H9 (cell line): Measurements from ENCODE around the gene RBP4. TPM values are rescaled to one million over a fixed set of nuclear protein-coding genes. Genes with fewer than 3 reads are reported as not detected.

Source experiments
- DNase-seq: peaks from one replicate; pipeline ENCODE4 v3.0.0-alpha.2; 2017
- H2AFZ ChIP-seq: one replicate; pipeline ENCODE4 v1.6.1; 2013; ENCODE audit warnings: mild to moderate bottlenecking, low read length, control low read depth, moderate library complexity
- H2AK5ac ChIP-seq: 2 replicates; pipeline ENCODE4 v1.6.1; 2013; ENCODE audit warnings: low read length, control low read depth, mixed read lengths; ENCODE audit not compliant: insufficient read length
- H2BK120ac ChIP-seq: one replicate; pipeline ENCODE4 v1.6.1; 2013; ENCODE audit warnings: low read depth, mild to moderate bottlenecking, low read length, control low read depth, inconsistent platforms; ENCODE audit not compliant: poor library complexity, severe bottlenecking
- H2BK12ac ChIP-seq: 2 replicates; pipeline ENCODE4 v1.6.1; 2013; ENCODE audit warnings: low read length, control low read depth, mixed read lengths, low read depth; ENCODE audit not compliant: insufficient read length
- H2BK15ac ChIP-seq: 2 replicates; pipeline ENCODE4 v1.6.1; 2013; ENCODE audit warnings: low read depth, low read length, control low read depth
- H2BK20ac ChIP-seq: one replicate; pipeline ENCODE4 v1.6.1; 2013; ENCODE audit warnings: low read depth, mild to moderate bottlenecking, low read length, control low read depth, inconsistent platforms; ENCODE audit not compliant: poor library complexity, severe bottlenecking
- H2BK5ac ChIP-seq: 2 replicates; pipeline ENCODE4 v1.6.1; 2013; ENCODE audit warnings: low read length, control low read depth, mixed read lengths; ENCODE audit not compliant: insufficient read length
- H3K14ac ChIP-seq: 2 replicates; pipeline ENCODE4 v1.6.1; 2013; ENCODE audit warnings: low read length, control low read depth; ENCODE audit not compliant: insufficient read depth
- H3K18ac ChIP-seq: 2 replicates; pipeline ENCODE4 v1.6.1; 2013; ENCODE audit warnings: low read depth, mild to moderate bottlenecking, mixed read lengths, low read length, control low read depth; ENCODE audit not compliant: insufficient read length
- H3K23ac ChIP-seq: 2 replicates; pipeline ENCODE4 v1.6.1; 2013; ENCODE audit warnings: low read length, control low read depth, mixed read lengths, low read depth; ENCODE audit not compliant: insufficient read length
- H3K23me2 ChIP-seq: 2 replicates; pipeline ENCODE4 v1.6.1; 2013; ENCODE audit warnings: low read depth, mild to moderate bottlenecking, mixed read lengths, low read length, control low read depth; ENCODE audit not compliant: insufficient read length, poor library complexity, severe bottlenecking
- H3K27ac ChIP-seq: 2 replicates; pipeline ENCODE4 v1.5.1; 2013; ENCODE audit warnings: low read length, control low read depth, mixed read lengths, low read depth; ENCODE audit not compliant: insufficient read length
- H3K27me3 ChIP-seq: 2 replicates; pipeline ENCODE4 v1.6.1; 2013; ENCODE audit warnings: low read length, control low read depth, inconsistent platforms; ENCODE audit not compliant: insufficient read depth
- H3K4ac ChIP-seq: 2 replicates; pipeline ENCODE4 v1.6.1; 2013; ENCODE audit warnings: low read depth, mild to moderate bottlenecking, control low read depth, inconsistent platforms, low read length, moderate library complexity
- H3K4me1 ChIP-seq: 2 replicates; pipeline ENCODE4 v1.6.1; 2013; ENCODE audit warnings: low read length, control low read depth, inconsistent platforms; ENCODE audit not compliant: insufficient read depth
- H3K4me2 ChIP-seq: 2 replicates; pipeline ENCODE4 v1.6.1; 2013; ENCODE audit warnings: low read length, control low read depth, mixed read lengths; ENCODE audit not compliant: insufficient read length, insufficient read depth
- H3K56ac ChIP-seq: 2 replicates; pipeline ENCODE4 v1.6.1; 2013; ENCODE audit warnings: low read depth, mild to moderate bottlenecking, mixed read lengths, low read length, control low read depth; ENCODE audit not compliant: insufficient read length
- H3K79me1 ChIP-seq: 2 replicates; pipeline ENCODE4 v1.6.1; 2013; ENCODE audit warnings: low read depth, mild to moderate bottlenecking, moderate library complexity, low read length, control low read depth, inconsistent platforms; ENCODE audit not compliant: insufficient read depth, poor library complexity, severe bottlenecking
- H3K79me2 ChIP-seq: 2 replicates; pipeline ENCODE4 v1.6.1; 2013; ENCODE audit warnings: low read length, control low read depth, inconsistent platforms; ENCODE audit not compliant: insufficient read depth
- H3K9ac ChIP-seq: 2 replicates; pipeline ENCODE4 v1.6.1; 2013; ENCODE audit warnings: low read length, control low read depth, mixed read lengths; ENCODE audit not compliant: insufficient read length; ENCODE audit errors: extremely low read depth
- H3K9me3 ChIP-seq: one replicate; pipeline ENCODE4 v1.6.1; 2013; ENCODE audit warnings: low read depth, low read length, inconsistent platforms; ENCODE audit not compliant: control insufficient read depth
- H3T11ph ChIP-seq: one replicate; pipeline ENCODE4 v1.6.1; 2013; ENCODE audit warnings: mild to moderate bottlenecking, low read length, control low read depth, inconsistent platforms
- H4K20me1 ChIP-seq: one replicate; pipeline ENCODE4 v1.6.1; 2013; ENCODE audit not compliant: control insufficient read depth, insufficient read length, insufficient read depth
- H4K5ac ChIP-seq: 2 replicates; pipeline ENCODE4 v1.6.1; 2013; ENCODE audit warnings: low read depth, mild to moderate bottlenecking, mixed read lengths, low read length, control low read depth; ENCODE audit not compliant: insufficient read length
- H4K8ac ChIP-seq: replicated peaks from 2 replicates; pipeline ENCODE4 v1.6.1; 2013; ENCODE audit warnings: low read length, control low read depth, mixed read lengths, low read depth; ENCODE audit not compliant: insufficient read length
- H4K91ac ChIP-seq: 2 replicates; pipeline ENCODE4 v1.6.1; 2013; ENCODE audit warnings: low read depth, mild to moderate bottlenecking, moderate library complexity, mixed read lengths, low read length, control low read depth; ENCODE audit not compliant: insufficient read length
- H3K27ac Mint-ChIP-seq, 3 experiments: 2 replicates in 2 of 3; 3 replicates in 1 of 3; pipeline ENCODE4 v1.8.0; 2020 to 2021; ENCODE audit warnings: mixed read lengths in 3 of 3, mild to moderate bottlenecking in 1 of 3, moderate library complexity in 1 of 3
- H3K27me3 Mint-ChIP-seq: 2 replicates; pipeline ENCODE4 v1.8.0; 2021; ENCODE audit warnings: low read depth, mild to moderate bottlenecking, moderate library complexity, mixed read lengths
- H3K36me3 Mint-ChIP-seq, 3 experiments: 2 replicates in 2 of 3; 3 replicates in 1 of 3; pipeline ENCODE4 v1.8.0; 2020 to 2021; ENCODE audit warnings: low read depth in 3 of 3, mixed read lengths in 3 of 3; ENCODE audit not compliant: insufficient read depth in 1 of 3
- H3K4me1 Mint-ChIP-seq, 2 experiments: 2 replicates each; pipeline ENCODE4 v1.8.0; 2020; ENCODE audit warnings: mixed read lengths in 2 of 2
- H3K4me3 Mint-ChIP-seq, 2 experiments: 2 replicates in 1 of 2; 3 replicates in 1 of 2; pipeline ENCODE4 v1.8.0; 2020 to 2021; ENCODE audit warnings: mild to moderate bottlenecking in 2 of 2, mixed read lengths in 2 of 2, moderate library complexity in 1 of 2
- H3K9me3 Mint-ChIP-seq, 2 experiments: 2 replicates in 1 of 2; 3 replicates in 1 of 2; pipeline ENCODE4 v1.8.0; 2020; ENCODE audit warnings: mild to moderate bottlenecking in 2 of 2, mixed read lengths in 2 of 2, moderate library complexity in 1 of 2
- WGBS: extraction: QIAGEN DNeasy Blood & Tissue Kit; methylation state at CpG from one replicate; pipeline ENCODE4 v1.1.7; 2013; ENCODE audit warnings: missing lambda C conversion rate, low lambda C conversion rate, mixed read lengths; ENCODE audit not compliant: insufficient read length; ENCODE audit errors: extremely low coverage; 5-methylcytosine and 5-hydroxymethylcytosine counted together
- total RNA-seq: library from RNA; stranded (reverse); gene quantifications from 2 replicates; pipeline ENCODE4 v1.2.1, GENCODE V29; 2021
- TF ChIP-seq, protein P1 (sequence below): fragments of 200-600 bp; sonication (generic); conservative IDR thresholded peaks from 3 replicates; pipeline ENCODE4 v1.8.0; 2021; ENCODE audit warnings: antibody characterized with exemption, mild to moderate bottlenecking

RBP4 gene
- total RNA-seq, 1 experiment from 2014 or later = not detected

DNA sequence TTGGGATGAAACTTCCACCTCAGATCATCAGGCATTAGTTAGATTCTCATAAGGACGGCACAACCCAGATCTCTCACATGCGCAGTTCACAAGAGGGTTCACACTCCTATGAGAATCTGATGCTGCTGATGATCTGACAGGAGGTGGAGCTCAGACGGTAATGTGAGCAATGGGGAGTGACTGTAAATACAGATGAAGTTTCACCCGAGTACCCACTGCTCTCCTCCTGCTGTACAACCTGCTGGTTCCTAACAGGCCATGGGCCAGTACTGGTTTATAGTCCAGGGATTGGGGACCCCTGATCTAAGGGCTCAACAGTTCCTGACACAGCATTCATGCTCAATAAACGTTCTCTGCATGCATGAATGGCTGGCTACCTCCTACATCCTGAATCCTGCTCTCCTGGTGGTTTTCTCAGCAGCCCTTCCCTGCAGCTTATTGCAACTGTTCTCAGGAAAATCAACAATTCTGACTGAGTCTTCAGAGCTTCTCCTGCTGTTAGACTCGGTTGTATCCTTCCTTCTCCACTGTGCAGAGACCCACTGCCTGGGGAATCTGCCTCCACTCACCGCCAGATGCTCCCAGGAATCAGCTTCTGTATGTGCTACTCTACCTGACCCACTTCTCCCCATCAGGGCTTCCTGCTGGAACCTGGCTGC, 28.7 kb upstream of the RBP4 start:
- Histone ChIP-seq H3K56ac (no peak overlapping the region), H2BK5ac (no peak overlapping the region), H4K5ac (no peak overlapping the region), H3K79me1 (no peaks in the 10 kb centered on the region), H2BK12ac (no peak overlapping the region), H3K27me3 (no peaks in the 10 kb centered on the region), H4K20me1 (no peaks in the 10 kb centered on the region), H3K9ac (no peak overlapping the region), H2BK15ac (no peak overlapping the region), H3K9me3 (no peaks in the 10 kb centered on the region), H3K4me2 (no peak overlapping the region), H2AK5ac (no peak overlapping the region), H3K79me2 (no peaks in the 10 kb centered on the region), H2BK20ac (no peak overlapping the region), H3K18ac (no peak overlapping the region), H4K91ac (no peak overlapping the region), H4K8ac (no peak overlapping the region), H2AFZ (no peak overlapping the region), H3K4ac (no peak overlapping the region), H2BK120ac (no peak overlapping the region), H3T11ph (no peak overlapping the region), H3K27ac (no peak overlapping the region), H3K14ac (no peak overlapping the region), H3K4me1 (no peaks in the 10 kb centered on the region), H3K23ac (no peak overlapping the region), H3K23me2 (no peaks in the 10 kb centered on the region)
- H3K27me3 Mint-ChIP-seq = peaks cover 3% of the 10 kb centered on the region
- WGBS = no CpG with 5 or more reads among the region's 7 CpGs
- H3K4me1 Mint-ChIP-seq = peaks cover 3 to 6% of the 10 kb centered on the region in 2 experiments; a peak in 3 of 4 replicates
- TF ChIP-seq, protein P1, sequence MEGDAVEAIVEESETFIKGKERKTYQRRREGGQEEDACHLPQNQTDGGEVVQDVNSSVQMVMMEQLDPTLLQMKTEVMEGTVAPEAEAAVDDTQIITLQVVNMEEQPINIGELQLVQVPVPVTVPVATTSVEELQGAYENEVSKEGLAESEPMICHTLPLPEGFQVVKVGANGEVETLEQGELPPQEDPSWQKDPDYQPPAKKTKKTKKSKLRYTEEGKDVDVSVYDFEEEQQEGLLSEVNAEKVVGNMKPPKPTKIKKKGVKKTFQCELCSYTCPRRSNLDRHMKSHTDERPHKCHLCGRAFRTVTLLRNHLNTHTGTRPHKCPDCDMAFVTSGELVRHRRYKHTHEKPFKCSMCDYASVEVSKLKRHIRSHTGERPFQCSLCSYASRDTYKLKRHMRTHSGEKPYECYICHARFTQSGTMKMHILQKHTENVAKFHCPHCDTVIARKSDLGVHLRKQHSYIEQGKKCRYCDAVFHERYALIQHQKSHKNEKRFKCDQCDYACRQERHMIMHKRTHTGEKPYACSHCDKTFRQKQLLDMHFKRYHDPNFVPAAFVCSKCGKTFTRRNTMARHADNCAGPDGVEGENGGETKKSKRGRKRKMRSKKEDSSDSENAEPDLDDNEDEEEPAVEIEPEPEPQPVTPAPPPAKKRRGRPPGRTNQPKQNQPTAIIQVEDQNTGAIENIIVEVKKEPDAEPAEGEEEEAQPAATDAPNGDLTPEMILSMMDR = no peak
- no peak overlapping the region for H3K4me3 Mint-ChIP-seq
- no peak for DNase-seq
- H3K36me3 Mint-ChIP-seq = no peaks in the 10 kb centered on the region
- no peaks in the 10 kb centered on the region for H3K9me3 Mint-ChIP-seq
- no peak overlapping the region for H3K27ac Mint-ChIP-seq
